Measurements from ENCODE around the gene PPP2R2C.

PPP2R2C gene

DNA sequence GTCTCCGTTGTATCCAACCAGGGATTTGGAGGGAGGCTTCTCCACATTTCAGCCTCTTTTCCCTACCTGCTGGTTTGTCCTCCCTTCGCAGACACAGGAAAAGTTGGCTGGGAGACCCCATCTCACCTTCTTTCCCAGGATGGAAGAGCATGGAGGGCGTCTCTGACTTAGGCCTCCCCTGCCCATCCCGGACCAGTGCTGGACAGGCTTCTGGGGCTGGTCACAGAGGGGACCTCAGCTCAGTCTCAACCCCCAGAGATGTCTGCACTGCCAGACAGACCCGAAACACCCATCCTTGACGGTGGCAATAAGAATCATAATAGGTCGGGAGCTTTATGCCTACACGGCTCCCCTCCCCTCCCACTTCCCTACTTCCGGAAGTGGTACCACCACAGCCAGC lies 201.2 kb downstream of the PPP2R2C start:
- Histone ChIP-seq H3K27ac (ENCODE audit: extremely low read depth, low read depth, low read length) (no peak overlapping the region), H3K36me3 (ENCODE audit: control insufficient read depth in 2 of 2, insufficient read depth in 1 of 2, low read length in 2 of 2) (no peaks in the 10 kb centered on the region), H3K4me1 (ENCODE audit: control insufficient read depth, insufficient read depth, low read length) (no peaks in the 10 kb centered on the region), H3K4me3 (ENCODE audit: low read depth, low read length) (no peak overlapping the region), H3K9me3 (ENCODE audit: control insufficient read depth, insufficient read depth, low read depth, low read length) (no peaks in the 10 kb centered on the region)
- POLR2A ChIA-PET, result no interaction called here
- no peak for TF ChIP-seq ZNF354C (tag by site-specific recombination; IDR thresholded peaks at IDR 0.05; ENCODE audit: borderline replicate concordance, low read depth)
- TF ChIP-seq ZNF10 (tag by site-specific recombination; IDR thresholded peaks at IDR 0.05), result no peak
- TF ChIP-seq ZSCAN16 (tag by site-specific recombination; IDR thresholded peaks at IDR 0.05), result no peak
- TF ChIP-seq, protein P1, sequence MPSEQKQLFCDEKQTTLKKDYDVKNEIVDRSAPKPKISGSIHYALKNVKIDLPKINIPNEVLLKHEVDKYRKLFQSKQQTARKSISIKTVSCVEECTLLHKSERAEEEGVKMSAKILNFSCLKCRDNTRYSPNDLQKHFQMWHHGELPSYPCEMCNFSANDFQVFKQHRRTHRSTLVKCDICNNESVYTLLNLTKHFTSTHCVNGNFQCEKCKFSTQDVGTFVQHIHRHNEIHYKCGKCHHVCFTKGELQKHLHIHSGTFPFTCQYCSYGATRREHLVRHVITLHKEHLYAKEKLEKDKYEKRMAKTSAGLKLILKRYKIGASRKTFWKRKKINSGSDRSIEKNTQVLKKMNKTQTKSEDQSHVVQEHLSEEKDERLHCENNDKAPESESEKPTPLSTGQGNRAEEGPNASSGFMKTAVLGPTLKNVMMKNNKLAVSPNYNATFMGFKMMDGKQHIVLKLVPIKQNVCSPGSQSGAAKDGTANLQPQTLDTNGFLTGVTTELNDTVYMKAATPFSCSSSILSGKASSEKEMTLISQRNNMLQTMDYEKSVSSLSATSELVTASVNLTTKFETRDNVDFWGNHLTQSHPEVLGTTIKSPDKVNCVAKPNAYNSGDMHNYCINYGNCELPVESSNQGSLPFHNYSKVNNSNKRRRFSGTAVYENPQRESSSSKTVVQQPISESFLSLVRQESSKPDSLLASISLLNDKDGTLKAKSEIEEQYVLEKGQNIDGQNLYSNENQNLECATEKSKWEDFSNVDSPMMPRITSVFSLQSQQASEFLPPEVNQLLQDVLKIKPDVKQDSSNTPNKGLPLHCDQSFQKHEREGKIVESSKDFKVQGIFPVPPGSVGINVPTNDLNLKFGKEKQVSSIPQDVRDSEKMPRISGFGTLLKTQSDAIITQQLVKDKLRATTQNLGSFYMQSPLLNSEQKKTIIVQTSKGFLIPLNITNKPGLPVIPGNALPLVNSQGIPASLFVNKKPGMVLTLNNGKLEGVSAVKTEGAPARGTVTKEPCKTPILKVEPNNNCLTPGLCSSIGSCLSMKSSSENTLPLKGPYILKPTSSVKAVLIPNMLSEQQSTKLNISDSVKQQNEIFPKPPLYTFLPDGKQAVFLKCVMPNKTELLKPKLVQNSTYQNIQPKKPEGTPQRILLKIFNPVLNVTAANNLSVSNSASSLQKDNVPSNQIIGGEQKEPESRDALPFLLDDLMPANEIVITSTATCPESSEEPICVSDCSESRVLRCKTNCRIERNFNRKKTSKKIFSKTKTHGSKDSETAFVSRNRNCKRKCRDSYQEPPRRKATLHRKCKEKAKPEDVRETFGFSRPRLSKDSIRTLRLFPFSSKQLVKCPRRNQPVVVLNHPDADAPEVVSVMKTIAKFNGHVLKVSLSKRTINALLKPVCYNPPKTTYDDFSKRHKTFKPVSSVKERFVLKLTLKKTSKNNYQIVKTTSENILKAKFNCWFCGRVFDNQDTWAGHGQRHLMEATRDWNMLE (tag by site-specific recombination; conservative IDR thresholded peaks at IDR 0.05; ENCODE audit: low read depth), result no peak
- no peak for TF ChIP-seq ZNF157 (tag by site-specific recombination; IDR thresholded peaks at IDR 0.05)
- TF ChIP-seq ZNF768 (tag by site-specific recombination; IDR thresholded peaks at IDR 0.05), result no peak
- no peak for TF ChIP-seq YY2 (tag by site-specific recombination; IDR thresholded peaks at IDR 0.05)
- TF ChIP-seq SALL2 (tag by site-specific recombination; IDR thresholded peaks at IDR 0.05; ENCODE audit: borderline replicate concordance), result no peak
- TF ChIP-seq, protein P2, sequence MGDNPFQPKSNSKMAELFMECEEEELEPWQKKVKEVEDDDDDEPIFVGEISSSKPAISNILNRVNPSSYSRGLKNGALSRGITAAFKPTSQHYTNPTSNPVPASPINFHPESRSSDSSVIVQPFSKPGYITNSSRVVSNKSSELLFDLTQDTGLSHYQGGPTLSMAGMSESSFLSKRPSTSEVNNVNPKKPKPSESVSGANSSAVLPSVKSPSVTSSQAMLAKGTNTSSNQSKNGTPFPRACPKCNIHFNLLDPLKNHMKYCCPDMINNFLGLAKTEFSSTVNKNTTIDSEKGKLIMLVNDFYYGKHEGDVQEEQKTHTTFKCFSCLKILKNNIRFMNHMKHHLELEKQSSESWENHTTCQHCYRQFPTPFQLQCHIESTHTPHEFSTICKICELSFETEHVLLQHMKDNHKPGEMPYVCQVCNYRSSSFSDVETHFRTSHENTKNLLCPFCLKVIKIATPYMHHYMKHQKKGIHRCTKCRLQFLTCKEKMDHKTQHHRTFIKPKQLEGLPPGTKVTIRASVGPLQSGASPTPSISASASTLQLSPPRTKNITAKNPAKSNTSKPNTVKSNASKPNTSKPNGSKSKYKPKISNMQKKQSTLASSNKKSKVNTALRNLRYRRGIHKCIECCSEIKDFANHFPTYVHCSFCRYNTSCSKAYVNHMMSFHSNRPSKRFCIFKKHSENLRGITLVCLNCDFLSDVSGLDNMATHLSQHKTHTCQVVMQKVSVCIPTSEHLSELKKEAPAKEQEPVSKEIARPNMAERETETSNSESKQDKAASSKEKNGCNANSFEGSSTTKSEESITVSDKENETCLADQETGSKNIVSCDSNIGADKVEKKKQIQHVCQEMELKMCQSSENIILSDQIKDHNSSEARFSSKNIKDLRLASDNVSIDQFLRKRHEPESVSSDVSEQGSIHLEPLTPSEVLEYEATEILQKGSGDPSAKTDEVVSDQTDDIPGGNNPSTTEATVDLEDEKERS (tag by site-specific recombination; IDR thresholded peaks at IDR 0.05), result no peak
- TF ChIP-seq ZNF521 (tag by site-specific recombination; IDR thresholded peaks at IDR 0.05), result no peak
- TF ChIP-seq ZNF184 (tag by site-specific recombination; IDR thresholded peaks at IDR 0.05), result no peak
- CTCF ChIA-PET, result no interaction called here

DNA sequence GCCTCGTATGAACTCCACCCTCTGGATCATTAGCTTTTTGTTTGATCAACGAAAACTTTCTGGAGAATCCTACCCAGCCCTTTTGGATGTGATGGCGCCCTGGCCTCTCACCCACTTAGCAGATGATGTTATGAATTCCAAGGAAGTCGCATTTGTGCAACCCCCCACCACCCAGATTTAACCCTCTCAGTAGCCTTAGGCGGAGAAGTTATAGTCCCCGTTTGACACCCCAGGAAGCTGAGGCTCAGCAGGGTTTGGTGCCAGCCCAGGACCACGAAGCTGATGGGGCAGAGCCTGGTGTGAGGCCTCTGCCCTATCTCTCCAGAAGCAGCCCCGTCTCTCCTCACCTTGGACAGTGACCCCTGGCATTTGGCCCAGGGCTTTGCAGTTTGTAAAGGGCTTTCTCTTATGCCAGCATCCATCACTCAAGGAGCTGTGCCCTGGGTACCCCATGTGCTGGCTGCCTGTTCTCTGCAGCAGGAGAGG lies 201.7 kb downstream of the PPP2R2C start:
- Histone ChIP-seq H3K9me3 (ENCODE audit: control insufficient read depth, insufficient read depth, low read depth, low read length) (no peaks in the 10 kb centered on the region), H3K36me3 (ENCODE audit: control insufficient read depth in 2 of 2, insufficient read depth in 1 of 2, low read length in 2 of 2) (no peaks in the 10 kb centered on the region), H3K27ac (ENCODE audit: extremely low read depth, low read depth, low read length) (no peak overlapping the region), H3K4me1 (ENCODE audit: control insufficient read depth, insufficient read depth, low read length) (no peaks in the 10 kb centered on the region), H3K4me3 (ENCODE audit: low read depth, low read length) (peak overlapping the region; percentile 87)
- CTCF ChIA-PET, result interaction anchor here (1.0 kb wide), 1 partner anchor 63 kb away, joined by 7 read pairs; no protein-coding TSS in a partner anchor
- POLR2A ChIA-PET, result no interaction called here
- TF ChIP-seq ZNF24 (tag by site-specific recombination; IDR thresholded peaks at IDR 0.05) (no peak), ZNF777 (tag by site-specific recombination; IDR thresholded peaks at IDR 0.05; ENCODE audit: borderline replicate concordance) (no peak), ZNF175 (tag by site-specific recombination; IDR thresholded peaks at IDR 0.05) (no peak), ZNF530 (tag by site-specific recombination; IDR thresholded peaks at IDR 0.05; ENCODE audit: low read depth) (no peak), ZNF610 (tag by site-specific recombination; IDR thresholded peaks at IDR 0.05; ENCODE audit: borderline replicate concordance) (no peak), ZNF654 (tag by site-specific recombination; IDR thresholded peaks at IDR 0.05; ENCODE audit: low read depth) (no peak), ZFP69B (tag by site-specific recombination; IDR thresholded peaks at IDR 0.05) (no peak), ZNF707 (tag by site-specific recombination; IDR thresholded peaks at IDR 0.05) (no peak), ZFP41 (tag by site-specific recombination; IDR thresholded peaks at IDR 0.05; ENCODE audit: borderline replicate concordance) (no peak), ZNF747 (tag by site-specific recombination; IDR thresholded peaks at IDR 0.05) (no peak), SETDB1 (IDR thresholded peaks at IDR 0.05; ENCODE audit: insufficient read length, low read length) (no peak), GFI1B (tag by site-specific recombination; IDR thresholded peaks at IDR 0.05) (no peak), ZNF837 (tag by site-specific recombination; IDR thresholded peaks at IDR 0.05) (no peak), ZNF629 (tag by site-specific recombination; IDR thresholded peaks at IDR 0.05) (no peak), MYNN (tag by site-specific recombination; IDR thresholded peaks at IDR 0.05; ENCODE audit: borderline replicate concordance) (no peak), ZNF138 (tag by site-specific recombination; IDR thresholded peaks at IDR 0.05; ENCODE audit: borderline replicate concordance) (no peak)
- TF ChIP-seq, protein P3, sequence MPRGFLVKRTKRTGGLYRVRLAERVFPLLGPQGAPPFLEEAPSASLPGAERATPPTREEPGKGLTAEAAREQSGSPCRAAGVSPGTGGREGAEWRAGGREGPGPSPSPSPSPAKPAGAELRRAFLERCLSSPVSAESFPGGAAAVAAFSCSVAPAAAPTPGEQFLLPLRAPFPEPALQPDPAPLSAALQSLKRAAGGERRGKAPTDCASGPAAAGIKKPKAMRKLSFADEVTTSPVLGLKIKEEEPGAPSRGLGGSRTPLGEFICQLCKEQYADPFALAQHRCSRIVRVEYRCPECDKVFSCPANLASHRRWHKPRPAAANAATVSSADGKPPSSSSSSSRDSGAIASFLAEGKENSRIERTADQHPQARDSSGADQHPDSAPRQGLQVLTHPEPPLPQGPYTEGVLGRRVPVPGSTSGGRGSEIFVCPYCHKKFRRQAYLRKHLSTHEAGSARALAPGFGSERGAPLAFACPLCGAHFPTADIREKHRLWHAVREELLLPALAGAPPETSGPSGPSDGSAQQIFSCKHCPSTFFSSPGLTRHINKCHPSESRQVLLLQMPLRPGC (tag by site-specific recombination; IDR thresholded peaks at IDR 0.05), result no peak
